ENCODE data around the gene NELFE.

NELFE gene

GRCh38 chr6:31971993-31972708, 13.4 kb upstream of the NELFE start, which contains the start of gene DXO:
Gene DXO (minus strand): TSS chr6:31972138. CDS start chr6:31971675, 463 bp downstream.
- peak; percentile 94 to 96 for DNase-seq

GRCh38 chr6:31971279-31971992, 12.7 kb upstream of the NELFE start:
- DNase-seq, result no peak

- DNase-seq, result no peak
These were observed 12.0 kb upstream of the NELFE start for GRCh38 chr6:31970604-31971271.

GRCh38 chr6:31969712-31970603, 11.2 kb upstream of the NELFE start:
- no peak for DNase-seq

- DNase-seq, result no peak
These were observed 10.3 kb upstream of the NELFE start for GRCh38 chr6:31968791-31969711.

DNA sequence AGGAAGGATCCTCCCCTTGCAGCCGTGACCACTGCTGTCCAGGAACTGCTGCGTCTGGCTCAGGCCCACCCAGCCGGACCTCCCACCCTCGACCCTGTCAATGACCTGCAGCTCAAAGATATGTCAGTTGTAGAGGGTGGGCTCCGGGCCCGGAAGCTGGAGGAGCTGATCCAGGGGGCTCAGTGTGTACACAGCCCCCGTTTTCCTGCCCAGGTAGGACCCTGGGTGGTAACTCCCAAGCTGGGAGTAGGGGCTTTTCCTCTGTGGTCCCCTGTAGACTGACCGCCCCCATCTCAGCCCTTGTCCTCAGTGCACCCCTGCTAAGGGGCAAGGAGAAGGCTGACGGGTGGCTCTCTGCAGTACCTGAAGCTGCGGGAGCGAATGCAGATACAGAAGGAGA, 9.6 kb upstream of the NELFE start:
- no peak for DNase-seq

DNA sequence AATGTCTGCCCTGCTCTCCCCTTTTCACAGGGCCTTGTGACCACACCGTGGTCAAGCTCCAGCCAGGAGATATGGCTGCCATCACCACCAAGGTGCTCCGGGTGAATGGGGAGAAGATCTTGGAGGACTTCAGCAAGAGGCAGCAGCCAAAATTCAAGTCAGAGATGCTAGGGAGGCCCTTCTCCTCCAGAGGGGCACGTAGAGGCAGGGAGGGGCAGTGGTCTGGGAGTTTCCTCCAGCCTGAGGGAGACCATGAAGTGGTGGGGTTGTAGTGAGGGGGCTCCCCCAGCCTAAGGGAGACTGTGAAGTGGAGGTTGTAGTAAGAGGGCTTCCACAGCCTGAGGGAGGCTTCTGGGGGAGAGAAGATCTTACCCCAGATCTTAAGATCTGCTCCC, 9.2 kb upstream of the NELFE start:
- no peak for DNase-seq

- DNase-seq, result no peak
These were observed 8.5 kb upstream of the NELFE start for GRCh38 chr6:31966997-31967925.

DNA sequence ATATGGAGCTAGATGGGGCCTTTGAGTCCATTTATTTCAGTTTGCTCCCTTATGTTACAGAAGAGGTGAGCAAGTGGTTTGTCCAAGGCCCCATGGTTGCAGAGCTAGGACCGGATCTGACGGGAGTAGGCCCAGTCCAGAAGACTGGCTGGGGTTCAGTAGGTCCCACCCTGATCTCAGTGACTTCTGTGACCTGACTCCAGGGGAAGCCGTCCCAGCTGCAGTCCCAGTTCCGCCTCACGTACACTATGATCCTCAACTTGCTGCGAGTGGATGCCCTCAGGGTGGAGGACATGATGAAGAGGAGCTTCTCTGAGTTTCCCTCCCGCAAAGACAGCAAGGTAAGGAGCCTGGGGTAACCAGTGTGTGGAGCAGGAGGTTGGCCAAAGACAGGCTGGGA, 7.7 kb upstream of the NELFE start:
- DNase-seq, result no peak

- no peak for DNase-seq
These were observed 6.9 kb upstream of the NELFE start for GRCh38 chr6:31965700-31966099.

DNA sequence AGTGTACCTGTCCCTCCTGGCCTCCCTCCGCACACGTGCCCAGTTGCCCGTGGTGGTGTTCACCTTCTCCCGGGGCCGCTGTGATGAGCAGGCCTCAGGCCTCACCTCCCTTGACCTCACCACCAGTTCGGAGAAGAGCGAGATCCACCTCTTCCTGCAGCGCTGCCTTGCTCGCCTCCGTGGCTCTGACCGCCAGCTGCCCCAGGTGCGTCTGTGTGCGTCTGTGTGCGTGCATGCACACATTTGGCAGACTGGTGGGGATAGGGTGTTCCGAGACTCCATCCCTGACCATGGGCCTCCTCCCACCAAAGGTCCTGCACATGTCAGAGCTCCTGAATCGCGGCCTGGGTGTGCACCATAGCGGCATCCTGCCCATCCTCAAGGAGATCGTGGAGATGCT, 5.2 kb upstream of the NELFE start:
- no peak for DNase-seq

DNA sequence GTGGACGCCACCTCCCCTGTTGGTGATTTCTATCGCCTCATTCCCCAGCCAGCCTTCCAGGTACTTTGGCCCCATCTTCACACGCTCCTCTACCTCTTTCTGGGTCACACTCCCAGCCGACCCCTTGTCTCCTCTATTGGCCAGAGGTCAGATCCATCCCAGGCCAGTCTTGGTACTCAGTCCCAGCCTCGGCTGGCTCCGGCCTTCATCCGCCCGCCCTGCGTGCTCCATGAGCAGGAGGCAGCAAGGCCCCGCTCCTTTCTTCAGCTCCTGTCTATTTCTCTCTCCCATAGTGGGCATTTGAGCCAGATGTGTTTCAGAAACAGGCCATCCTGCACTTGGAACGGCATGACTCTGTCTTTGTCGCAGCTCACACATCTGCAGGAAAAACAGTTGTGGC, 2.8 kb upstream of the NELFE start:
- no peak for DNase-seq

GRCh38 chr6:31958412-31958740, 395 bp downstream of the NELFE start:
- no peak for DNase-seq

DNA sequence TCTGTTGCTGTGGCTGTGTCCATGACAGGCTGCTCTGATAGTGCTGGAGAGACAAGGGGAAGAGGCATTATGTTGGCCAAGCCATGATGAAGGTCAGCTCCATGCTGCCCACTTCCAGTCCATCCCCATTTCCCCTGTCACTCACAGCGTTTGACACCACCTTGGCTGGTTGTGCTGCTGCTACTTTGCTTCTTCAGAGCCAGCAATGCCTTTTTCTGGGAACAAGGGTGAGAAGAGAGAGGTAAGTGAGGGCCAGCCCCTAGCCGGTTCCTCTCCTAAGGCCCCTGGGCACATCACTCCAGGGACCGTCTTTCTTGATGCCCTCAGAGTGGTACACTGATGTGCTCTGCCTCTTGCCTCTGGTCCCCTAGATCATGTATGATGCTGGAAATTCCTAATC, 2.0 kb downstream of the NELFE start:
- DNase-seq, result no peak

GRCh38 chr6:31954511-31954910, 4.3 kb downstream of the NELFE start:
- no peak for DNase-seq

DNA sequence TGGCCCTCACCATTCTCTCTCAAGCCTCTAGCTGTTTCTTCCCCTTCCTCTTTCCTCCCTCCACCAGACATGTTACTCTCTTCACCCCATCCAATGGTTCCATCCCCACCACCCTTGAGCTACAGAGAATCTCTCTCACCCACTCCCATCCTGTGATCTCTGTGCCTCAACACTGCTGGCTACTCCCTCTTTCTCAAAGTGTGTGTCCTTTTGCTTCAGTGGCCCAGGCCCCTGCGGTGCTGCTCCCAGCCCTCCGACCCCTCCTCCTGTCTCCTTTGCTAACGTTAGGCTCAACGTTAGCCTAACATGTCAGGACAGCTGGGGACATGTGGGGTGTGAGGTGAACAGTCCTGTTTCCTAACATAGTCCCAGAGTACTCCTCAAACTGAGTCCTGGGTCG, 5.9 kb downstream of the NELFE start:
- no peak for DNase-seq

- DNase-seq, result peak; percentile 31 to 39
These were observed 6.5 kb downstream of the NELFE start for GRCh38 chr6:31952140-31952805.

GRCh38 chr6:31949926-31950548, 8.7 kb downstream of the NELFE start:
- no peak for DNase-seq

- no peak for DNase-seq
These were observed 9.9 kb downstream of the NELFE start for GRCh38 chr6:31948753-31949413.

Data from stimulated activated CD4-positive, alpha-beta T cell treated with anti-CD3 and anti-CD28 coated beads, Interleukin-2, amount 100 ng/mL, for 48 hours (primary cell).